GM18909 (cell line): Measurements from ENCODE around the gene TPCN1.

Experiments
- ATAC-seq: cut with Tn5 transposase; IDR thresholded peaks from one replicate; pipeline ENCODE4 v1.9.1; 2021; ENCODE audit warnings: mild to moderate bottlenecking; ENCODE audit not compliant: unreplicated experiment, poor library complexity

TPCN1 gene

GRCh38 chr12:113276946-113277500 is 55.8 kb downstream of the TPCN1 start:
- no peak for ATAC-seq

GRCh38 chr12:113277511-113277910 is 56.2 kb downstream of the TPCN1 start:
- ATAC-seq: no peak

- ATAC-seq: no peak
Measured at GRCh38 chr12:113278141-113278540, 56.9 kb downstream of the TPCN1 start.

- no peak for ATAC-seq
Measured at GRCh38 chr12:113278633-113279032, 57.4 kb downstream of the TPCN1 start.

- ATAC-seq: no peak
Measured at GRCh38 chr12:113284751-113285150, 63.5 kb downstream of the TPCN1 start.

- no peak for ATAC-seq
Measured at GRCh38 chr12:113285679-113286610, 64.7 kb downstream of the TPCN1 start.

GRCh38 chr12:113286712-113287111 is 65.4 kb downstream of the TPCN1 start:
- ATAC-seq: no peak

GRCh38 chr12:113287146-113287898 is 66.1 kb downstream of the TPCN1 start:
- no peak for ATAC-seq

GRCh38 chr12:113287899-113288282 is 66.6 kb downstream of the TPCN1 start:
- no peak for ATAC-seq

- no peak for ATAC-seq
Measured at GRCh38 chr12:113289361-113289760, 68.1 kb downstream of the TPCN1 start.

- ATAC-seq: no peak
Measured at GRCh38 chr12:113290506-113290905, 69.2 kb downstream of the TPCN1 start.

- no peak for ATAC-seq
Measured at GRCh38 chr12:113291586-113291985, 70.3 kb downstream of the TPCN1 start.

GRCh38 chr12:113292091-113292490 is 70.8 kb downstream of the TPCN1 start:
- ATAC-seq: no peak

GRCh38 chr12:113292547-113292946 is 71.3 kb downstream of the TPCN1 start:
- ATAC-seq: no peak

GRCh38 chr12:113293100-113293499 is 71.8 kb downstream of the TPCN1 start:
- no peak for ATAC-seq

- no peak for ATAC-seq
Measured at GRCh38 chr12:113295886-113296556, 74.8 kb downstream of the TPCN1 start.

GRCh38 chr12:113296557-113297213 is 75.4 kb downstream of the TPCN1 start:
- no peak for ATAC-seq

GRCh38 chr12:113297214-113297587 is 75.9 kb downstream of the TPCN1 start:
- no peak for ATAC-seq

- no peak for ATAC-seq
Measured at GRCh38 chr12:113297621-113298471, 76.6 kb downstream of the TPCN1 start.
